LNCaP clone FGC (cell line): ENCODE data around the gene C17orf100.

Experiments used
- DNase-seq: peaks from one replicate; pipeline ENCODE4 v3.0.0-alpha.2; 2011; ENCODE audit warnings: low read depth
- H3K4me3 ChIP-seq: 2 replicates; pipeline ENCODE4 v1.5.1; 2011; ENCODE audit warnings: mild to moderate bottlenecking, low read depth, low read length, control low read depth
- CTCF ChIP-seq: IDR thresholded peaks from 2 replicates; pipeline ENCODE4 v1.5.1; 2012; ENCODE audit warnings: mild to moderate bottlenecking; ENCODE audit not compliant: control insufficient read depth, insufficient read depth; ENCODE audit errors: extremely low read depth

C17orf100 gene

DNA sequence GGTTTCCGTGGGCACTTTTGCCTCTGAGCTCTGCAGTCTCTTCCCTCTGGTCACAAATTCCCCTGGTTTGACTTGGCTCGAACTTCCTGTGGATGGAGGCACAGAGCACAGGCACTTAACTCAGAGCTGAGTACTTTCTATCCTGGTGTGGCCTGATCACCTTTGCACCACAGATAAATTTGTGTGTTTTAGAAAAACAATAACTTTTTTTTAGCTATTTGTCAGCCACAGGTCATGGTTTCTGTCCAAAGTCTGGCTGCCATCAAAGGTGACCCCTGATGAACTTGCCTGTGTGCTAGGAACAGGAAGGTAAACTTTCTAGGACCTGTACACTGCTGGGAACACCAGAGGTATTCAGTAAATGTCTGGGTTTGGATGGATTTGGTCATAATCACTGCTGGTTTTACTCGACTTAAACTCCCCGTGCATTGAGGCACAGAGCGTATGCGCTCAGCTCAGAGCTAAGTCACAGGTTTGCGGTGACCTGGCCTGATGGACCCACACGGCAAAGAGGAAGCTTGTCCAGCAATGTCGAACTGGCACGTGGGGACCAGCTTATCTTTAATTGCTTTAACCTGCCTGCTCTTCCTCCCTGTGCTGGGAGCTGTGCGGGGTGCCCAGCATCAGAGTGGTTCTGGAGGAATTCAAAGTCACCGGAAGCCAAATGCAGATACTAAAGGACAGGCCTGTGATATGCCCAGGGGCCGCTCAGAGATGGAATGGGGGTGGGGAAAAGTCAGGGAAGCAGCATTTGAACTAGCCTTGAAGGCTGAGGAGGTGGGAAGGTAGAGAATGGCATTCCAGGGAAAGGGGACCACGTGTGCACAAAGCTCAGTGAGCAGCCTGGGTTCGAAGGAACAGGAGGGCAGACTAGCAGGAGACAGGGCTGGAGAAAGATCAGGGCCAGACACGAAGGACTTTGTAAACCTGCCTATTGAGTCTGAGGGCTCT is 48.7 kb downstream of the C17orf100 start:
- no peak for DNase-seq
- no peak for TF ChIP-seq CTCF
- H3K4me3 ChIP-seq, result no peak overlapping the region

GRCh38 chr17:6700948-6701307 is 49.4 kb downstream of the C17orf100 start:
- no peak for DNase-seq
- TF ChIP-seq CTCF, result no peak
- H3K4me3 ChIP-seq, result no peak overlapping the region

DNA sequence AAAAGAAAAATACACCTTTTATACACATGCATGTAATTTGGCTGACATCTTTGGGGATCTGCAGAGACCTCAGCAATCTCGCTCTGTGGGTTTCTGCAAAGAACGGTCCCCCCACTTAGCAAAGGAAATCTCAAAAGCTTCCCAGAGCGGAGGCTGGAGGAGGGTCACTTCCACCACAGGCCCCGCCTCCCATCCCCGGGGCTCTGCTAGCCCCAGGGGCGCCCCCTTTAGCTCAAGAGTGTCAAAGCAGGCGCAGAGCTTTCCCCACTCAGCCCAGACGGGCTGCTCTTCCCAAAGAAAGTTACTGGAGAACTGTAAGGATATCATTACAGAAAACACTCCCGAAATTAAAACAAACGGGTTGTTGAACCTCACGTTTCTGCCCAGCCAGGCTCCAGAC is 50.2 kb downstream of the C17orf100 start:
- H3K4me3 ChIP-seq, result no peak overlapping the region
- peak; percentile 19; the same call in 1 of the 2 replicates for TF ChIP-seq CTCF
- DNase-seq, result no peak

- DNase-seq, result no peak
- no peak for TF ChIP-seq CTCF
- no peak overlapping the region for H3K4me3 ChIP-seq
Observed at GRCh38 chr17:6702567-6703215, 51.1 kb downstream of the C17orf100 start.
